Measurements from ENCODE around the gene FCHO2.

FCHO2 gene

GRCh38 chr5:73115399-73116051, 159.7 kb downstream of the FCHO2 start:
- no peak for DNase-seq

GRCh38 chr5:73116506-73116905, 160.7 kb downstream of the FCHO2 start:
- DNase-seq, result no peak

- no peak for DNase-seq
Observed at GRCh38 chr5:73117088-73117740, 161.4 kb downstream of the FCHO2 start.

DNA sequence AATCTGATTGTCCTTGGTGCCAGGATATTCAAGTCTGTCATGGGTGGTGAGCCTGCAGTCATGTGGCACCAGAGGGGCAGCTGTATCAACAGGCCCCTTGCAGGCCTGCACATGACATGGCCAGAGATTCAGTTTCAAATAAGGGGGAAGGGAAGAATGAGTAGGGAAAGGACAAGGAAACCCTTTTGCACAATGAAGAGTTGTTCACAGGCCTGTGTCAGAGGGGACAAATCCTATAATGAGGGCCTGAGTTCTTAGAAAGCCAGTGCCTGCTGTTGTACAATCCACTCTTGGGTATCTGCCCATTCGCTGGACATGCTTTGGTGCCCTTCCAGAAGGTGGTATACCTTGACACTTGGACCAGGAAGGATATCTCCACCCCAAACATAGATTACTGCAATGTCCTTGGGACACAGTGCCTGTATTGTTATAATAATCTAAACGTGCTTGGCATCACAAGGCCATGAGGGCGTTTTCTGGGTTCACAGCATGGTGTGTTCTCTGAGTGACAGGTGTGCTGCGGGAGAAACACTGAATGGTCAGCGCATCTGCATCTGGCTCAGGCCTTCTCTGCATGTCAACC, 162.6 kb downstream of the FCHO2 start:
- DNase-seq, result no peak

- no peak for DNase-seq
Observed at GRCh38 chr5:73119451-73120157, 163.8 kb downstream of the FCHO2 start.

DNA sequence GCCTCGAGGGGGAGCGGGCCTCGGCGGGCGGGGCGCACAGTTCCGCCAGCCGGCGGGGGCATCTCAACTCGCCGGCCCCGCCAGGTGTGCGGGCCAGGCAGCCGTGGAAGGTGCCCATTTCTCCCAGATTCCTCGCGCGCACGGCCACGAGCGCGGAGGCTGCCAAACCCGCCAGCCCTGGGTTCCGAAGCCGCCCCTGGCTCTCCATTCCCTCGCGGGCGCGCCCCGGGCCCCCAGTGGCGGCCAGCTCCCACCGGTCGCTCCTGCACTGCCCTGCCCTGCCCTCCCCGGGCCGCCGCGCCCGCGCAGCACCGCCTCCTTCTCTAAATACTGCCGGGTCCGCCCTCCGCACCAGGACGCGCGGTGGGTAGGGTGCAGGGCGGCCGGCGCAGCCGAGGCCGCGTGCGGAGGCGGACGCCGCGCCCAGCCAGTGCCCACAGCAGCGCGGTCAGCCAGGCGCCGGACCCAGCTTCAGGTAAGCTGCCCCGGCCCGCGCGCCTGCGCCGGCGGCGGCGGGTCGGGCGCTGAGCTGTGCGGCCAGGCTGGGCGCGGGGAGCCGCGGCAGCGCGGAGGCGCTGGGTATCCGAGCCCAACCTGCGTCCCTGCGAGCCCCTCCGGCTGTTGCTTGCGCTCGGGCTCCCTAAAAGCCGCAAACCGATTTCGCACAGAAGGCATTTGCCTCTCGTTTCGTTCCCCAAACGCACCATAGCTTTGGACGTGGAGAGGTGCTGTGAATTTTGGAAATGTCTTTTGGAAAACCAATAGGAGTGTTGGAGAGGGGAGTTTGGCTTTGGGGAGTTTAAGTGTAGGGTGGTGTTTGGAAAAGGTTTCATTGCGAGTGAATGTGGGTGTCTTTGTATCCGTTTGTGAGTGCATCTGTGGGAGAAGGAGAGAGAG, 164.6 kb downstream of the FCHO2 start, which contains the start of gene TMEM171:
Gene TMEM171, plus strand, starts transcription at position 354 of the 897 bp plus-strand sequence. CDS start 2,799 bp downstream, outside the sequence.
- no peak for DNase-seq

DNA sequence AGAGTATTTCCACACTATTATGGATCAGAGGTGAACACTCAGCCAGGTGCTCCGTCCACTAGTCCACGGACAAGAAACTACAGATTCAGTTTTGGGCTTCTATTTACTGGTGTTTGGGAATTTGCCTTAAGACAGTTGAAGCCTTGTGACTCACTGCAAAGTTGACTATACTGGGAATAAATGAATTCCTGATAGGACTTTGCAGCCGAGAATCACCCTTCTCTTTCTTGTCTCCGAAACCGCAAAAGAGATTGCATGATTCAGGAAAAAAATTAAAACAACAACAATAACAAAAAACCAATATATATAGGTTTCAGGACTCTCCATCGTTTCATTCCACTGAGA, 165.2 kb downstream of the FCHO2 start:
- no peak for DNase-seq

DNA sequence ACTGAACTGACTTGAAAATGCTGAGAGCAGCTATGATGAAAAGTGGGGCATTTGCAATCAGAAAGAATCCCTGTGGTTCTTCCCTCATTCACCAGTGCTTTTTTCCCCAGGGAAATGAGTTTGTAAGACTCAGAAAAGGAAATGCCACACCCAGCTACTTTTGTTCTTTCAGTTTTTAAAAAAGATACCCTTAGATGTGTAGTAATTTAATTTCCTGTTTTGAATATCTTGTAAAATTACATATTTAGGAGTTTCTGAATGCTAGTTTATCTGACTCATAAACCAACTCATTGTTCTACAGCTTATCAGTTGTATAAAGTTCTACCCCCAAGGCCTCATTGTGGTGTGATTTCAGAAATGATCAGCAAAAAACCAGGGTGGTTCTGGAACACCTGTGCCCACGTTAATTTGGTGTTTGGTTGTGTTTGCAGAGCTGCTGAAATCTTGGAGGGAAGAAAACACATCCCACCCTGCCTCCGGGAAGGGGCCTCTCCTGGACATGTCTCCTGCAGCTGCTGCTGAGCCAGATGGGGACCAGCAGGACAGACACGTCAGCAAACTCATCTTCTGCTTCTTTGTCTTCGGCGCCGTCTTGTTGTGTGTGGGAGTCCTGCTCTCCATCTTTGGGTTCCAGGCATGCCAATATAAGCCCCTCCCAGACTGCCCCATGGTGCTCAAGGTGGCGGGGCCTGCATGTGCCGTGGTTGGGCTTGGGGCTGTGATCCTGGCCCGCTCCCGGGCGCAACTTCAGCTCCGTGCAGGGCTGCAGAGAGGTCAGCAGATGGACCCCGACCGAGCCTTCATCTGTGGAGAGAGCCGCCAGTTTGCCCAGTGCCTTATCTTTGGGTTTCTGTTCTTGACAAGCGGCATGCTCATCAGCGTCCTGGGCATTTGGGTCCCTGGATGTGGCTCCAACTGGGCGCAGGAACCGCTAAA, 167.3 kb downstream of the FCHO2 start:
- no peak for DNase-seq

DNA sequence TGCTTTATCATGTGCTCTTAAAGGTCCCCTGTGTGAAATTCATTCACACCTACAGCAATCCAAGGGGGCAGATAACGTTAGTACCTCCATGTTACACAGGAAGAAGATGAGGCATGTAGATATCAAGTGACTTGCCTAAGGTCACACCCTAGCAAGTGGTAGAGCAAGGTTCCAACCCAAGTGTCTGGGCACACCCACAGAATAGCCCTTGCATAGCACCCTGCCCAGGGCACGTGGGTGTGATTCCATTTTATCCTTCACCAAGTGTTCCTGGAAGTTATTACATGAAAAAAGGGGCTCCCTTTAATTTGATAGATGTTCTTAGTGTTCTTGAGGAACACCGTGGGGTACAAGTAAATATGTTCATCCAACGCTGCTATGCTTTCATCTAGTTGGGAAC, 169.4 kb downstream of the FCHO2 start:
- DNase-seq, result no peak

GRCh38 chr5:73126381-73126780, 170.5 kb downstream of the FCHO2 start:
- DNase-seq, result no peak

DNA sequence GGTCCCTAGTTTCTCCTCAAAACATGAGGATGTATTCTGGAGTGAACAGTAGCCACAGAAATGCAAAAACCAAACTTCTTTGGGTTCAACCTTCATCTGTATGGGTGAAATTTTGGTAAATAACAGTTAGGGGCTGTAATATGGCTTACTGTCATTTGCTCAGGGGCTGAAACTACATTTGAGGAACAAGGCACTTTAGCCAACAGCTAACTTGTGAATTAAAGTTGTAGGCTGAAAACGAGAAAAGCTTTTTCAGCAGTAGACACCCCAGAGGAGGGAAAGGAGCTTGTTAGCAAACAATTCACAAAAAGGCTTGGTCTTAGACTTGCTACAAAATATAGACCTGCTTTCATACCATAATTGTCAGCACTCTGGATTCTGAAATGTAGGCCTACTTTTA, 171.1 kb downstream of the FCHO2 start:
- DNase-seq, result no peak

DNA sequence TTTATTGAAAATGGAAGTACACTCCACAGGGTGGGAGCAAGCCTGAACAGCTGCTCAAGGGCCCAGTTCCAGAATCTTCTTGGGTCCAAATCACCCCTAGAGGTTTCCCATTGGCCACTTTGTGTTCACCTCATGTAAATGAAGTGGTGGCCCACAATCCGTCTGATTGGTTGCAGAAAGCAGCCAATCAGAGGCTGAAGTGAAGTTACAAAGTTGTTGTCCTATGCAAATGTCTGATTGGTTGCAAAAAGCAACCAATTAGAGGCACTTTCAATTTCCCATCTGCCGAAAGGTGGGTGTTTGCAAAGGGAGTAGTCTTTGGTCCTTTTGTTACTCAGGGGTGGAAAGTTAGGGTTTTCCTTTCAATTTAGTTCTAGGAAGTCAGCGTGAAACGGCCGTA, 173.3 kb downstream of the FCHO2 start:
- DNase-seq, result no peak

GRCh38 chr5:73130811-73131210, 175.0 kb downstream of the FCHO2 start:
- DNase-seq, result no peak

DNA sequence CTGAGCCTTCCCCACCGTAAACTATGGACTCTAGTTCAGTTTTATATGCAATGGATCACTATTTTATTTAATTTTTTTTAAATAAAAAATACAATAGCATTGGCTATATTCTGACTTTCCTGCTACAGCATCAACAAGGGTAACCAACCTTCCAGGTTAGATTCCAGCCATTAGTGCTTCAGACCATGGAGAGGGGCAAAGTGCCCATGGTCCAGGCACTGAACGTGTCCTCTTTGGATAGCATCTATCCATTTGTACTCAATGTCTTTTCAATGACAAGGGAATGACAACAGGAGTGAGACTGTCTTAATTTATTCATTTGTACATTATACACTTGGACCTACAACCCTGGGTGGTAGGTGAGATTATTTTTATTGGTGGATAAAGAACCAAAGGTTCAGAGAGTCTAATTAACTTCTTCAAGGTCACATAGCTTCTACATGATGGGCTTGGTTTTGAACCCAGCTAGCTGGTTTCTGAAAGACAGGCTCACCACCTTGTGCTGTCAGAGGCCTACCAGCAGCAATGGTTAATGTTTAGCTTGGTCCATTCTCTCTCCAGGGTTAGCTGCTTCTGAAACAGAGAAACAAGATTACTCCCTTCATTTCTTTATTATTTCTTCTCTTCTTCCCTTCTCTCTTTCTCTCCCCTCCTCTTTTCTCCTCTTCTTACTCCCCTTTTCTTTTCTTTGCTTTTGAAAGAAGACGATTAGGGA, 176.0 kb downstream of the FCHO2 start:
- DNase-seq, result no peak

GRCh38 chr5:73132759-73133158, 176.9 kb downstream of the FCHO2 start:
- no peak for DNase-seq

GRCh38 chr5:73135021-73135420, 179.2 kb downstream of the FCHO2 start:
- DNase-seq, result no peak

DNA sequence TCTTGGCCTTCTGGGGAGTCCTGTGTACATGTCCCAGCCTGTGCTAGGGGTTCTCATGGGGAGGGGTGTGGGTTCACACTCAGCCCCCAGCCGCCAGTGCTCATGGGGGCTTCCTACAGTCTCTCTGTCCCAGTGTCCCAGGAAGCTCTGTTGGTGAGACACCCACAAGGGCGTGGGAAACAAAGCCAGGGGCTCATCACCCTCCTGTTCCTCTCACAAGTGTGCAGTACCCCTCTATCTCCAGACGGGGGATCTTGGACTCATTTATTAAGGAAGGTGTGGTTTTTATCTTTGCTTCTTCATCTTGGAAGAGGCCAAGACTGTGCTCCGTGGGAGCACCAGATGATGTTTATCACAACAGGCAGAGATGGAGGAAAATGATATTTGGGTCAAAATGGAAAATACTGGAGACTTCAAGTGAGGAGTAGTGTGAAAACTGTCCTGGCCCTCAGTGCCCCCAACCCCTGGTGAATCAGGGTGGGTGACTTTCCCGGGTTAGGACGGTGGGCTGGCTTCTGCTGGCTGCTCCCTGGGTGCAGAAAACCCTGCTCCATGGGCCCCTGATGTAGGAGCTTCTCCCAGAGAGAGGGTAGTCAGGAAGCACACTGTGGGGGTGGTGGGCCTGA, 179.7 kb downstream of the FCHO2 start:
- DNase-seq, result no peak

- no peak for DNase-seq
Observed at GRCh38 chr5:73136055-73136562, 180.3 kb downstream of the FCHO2 start.

DNA sequence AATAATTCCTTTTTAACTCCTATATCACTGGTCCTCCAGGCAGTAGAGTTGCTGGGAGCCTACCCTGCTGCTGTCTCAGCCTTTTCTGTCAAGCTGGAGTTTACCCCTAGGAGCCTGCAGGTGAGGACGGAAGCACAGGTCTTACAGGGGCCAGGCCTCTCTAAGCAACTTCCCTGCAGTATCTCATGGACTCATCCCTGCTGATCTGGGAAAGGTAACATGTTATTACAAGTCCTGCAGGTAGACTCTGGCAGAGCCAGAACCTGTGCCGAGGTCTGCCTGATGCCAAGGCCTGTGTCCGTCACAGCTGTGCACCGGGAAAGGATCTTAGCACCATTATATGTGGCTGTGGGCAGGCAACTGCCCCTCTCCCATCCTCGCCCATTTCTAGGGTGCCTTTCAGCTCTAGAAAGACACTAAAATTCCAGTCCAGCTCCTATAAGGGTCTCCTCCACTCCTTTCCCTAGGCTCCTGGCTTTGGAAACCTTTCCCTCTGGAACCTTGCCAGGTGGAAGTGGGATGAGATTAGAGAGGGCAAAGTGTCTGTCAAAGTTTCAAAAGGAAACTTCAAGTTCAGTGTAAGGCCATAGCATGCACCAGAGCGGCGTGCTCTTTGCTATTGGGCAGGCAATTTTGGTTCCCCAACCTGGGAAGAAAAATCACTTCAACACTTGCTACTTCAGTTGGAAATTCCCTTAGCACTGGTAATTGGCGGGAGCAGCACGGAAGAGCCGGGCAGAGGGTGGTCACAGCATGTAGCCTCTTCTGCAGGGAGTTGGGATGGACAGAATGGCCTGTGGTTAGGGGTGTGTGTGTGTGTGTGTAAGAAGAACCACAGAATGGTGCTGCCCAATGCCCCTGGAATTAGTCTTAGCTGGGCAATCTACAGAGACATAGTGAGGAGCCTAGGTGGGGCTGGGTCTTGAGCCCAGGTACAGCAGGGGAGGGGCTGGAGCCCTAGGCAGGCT, 182.0 kb downstream of the FCHO2 start:
- DNase-seq, result no peak

Measured in SIG-M5 (cell line).